D721Med (cell line): ENCODE measurements around the gene SHANK1.

ENCODE experiments used
- DNase-seq: peaks from one replicate; pipeline ENCODE4 v3.0.0; 2011; ENCODE audit warnings: low spot score; ENCODE audit not compliant: insufficient read length
- FAIRE-seq: peaks from 2 replicates; lab custom pipeline; 2011; peaks lifted over from hg19 to GRCh38; lab: Jason Lieb, UNC
- TF ChIP-seq, protein P1 (sequence below): IDR thresholded peaks from 2 replicates; pipeline ENCODE4 v1.5.1; 2012; ENCODE audit warnings: mild to moderate bottlenecking, control low read depth; ENCODE audit not compliant: insufficient read depth; ENCODE audit errors: missing control alignments

The SHANK1 gene

GRCh38 chr19:50636317-50637085 lies 83.1 kb downstream of the SHANK1 start:
- DNase-seq (no peak), FAIRE-seq (no peak)
- TF ChIP-seq, protein P1, sequence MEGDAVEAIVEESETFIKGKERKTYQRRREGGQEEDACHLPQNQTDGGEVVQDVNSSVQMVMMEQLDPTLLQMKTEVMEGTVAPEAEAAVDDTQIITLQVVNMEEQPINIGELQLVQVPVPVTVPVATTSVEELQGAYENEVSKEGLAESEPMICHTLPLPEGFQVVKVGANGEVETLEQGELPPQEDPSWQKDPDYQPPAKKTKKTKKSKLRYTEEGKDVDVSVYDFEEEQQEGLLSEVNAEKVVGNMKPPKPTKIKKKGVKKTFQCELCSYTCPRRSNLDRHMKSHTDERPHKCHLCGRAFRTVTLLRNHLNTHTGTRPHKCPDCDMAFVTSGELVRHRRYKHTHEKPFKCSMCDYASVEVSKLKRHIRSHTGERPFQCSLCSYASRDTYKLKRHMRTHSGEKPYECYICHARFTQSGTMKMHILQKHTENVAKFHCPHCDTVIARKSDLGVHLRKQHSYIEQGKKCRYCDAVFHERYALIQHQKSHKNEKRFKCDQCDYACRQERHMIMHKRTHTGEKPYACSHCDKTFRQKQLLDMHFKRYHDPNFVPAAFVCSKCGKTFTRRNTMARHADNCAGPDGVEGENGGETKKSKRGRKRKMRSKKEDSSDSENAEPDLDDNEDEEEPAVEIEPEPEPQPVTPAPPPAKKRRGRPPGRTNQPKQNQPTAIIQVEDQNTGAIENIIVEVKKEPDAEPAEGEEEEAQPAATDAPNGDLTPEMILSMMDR: no peak

DNA sequence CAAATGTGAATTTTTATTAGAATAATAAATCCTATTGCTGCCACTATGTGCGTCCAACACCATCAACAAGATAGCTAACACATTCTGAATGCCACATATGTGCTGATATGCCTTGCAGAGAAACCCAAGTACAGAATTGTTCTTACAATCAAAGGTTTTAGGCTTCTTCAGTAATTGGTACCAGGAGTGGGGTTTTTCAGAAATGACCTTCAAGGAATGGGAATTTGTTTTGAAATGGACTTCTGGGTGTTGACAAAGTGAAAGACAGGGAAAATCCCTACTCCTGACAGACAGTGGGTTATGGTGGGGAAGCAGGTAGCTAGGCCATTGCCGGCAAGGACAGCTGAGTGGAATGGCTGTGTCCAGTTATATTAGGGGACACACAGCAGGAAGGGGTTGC lies 85.6 kb downstream of the SHANK1 start:
- DNase-seq (no peak), FAIRE-seq (no peak)
- TF ChIP-seq, protein P1: no peak

DNA sequence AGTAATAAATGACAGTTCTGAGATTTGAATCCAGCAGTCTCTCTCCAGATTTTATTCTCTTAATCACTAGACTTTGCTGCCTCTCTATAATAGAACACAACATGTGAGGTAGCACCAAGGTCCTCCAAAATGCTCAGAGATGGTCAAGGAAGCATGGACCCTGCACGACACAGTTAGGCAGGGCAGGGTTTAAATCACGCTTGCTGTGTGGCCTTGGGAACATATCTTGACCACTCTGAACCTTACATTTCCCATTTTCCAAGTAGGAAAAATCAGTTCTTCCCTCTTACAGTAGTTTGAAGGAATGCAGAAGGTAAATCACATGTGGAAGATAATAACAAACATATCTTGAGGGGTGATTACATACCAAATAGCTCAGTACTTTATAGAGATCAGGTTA lies 86.2 kb downstream of the SHANK1 start:
- TF ChIP-seq, protein P1: no peak
- DNase-seq (no peak), FAIRE-seq (no peak)

- FAIRE-seq (no peak), DNase-seq (no peak)
- TF ChIP-seq, protein P1: no peak
These were observed 87.3 kb downstream of the SHANK1 start for GRCh38 chr19:50632151-50632835.

- DNase-seq (no peak), FAIRE-seq (no peak)
- TF ChIP-seq, protein P1: no peak
These were observed 89.8 kb downstream of the SHANK1 start for GRCh38 chr19:50629801-50630200.

DNA sequence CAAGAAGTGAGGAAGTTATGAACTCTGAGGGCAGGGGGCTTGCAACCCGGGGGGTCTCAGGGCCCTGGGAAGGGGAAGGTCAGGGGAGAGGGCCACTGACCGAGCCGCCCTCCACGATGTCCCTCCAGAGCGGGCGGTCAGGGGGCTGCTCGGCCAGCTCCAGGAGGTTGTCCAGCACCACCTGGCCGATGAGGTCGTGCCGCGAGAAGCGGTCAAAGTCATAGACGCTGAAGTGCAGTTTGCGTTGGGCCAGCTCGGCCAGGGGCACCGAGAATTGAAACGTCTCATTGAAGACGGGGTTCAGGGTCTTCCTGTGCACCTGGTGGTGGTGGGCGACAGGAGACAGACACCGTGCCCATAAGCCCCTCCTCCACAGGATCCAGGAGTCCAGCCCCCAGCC lies 90.4 kb downstream of the SHANK1 start:
- FAIRE-seq (no peak), DNase-seq (no peak)
- TF ChIP-seq, protein P1: no peak

- TF ChIP-seq, protein P1: no peak
- DNase-seq (no peak), FAIRE-seq (no peak)
These were observed 91.1 kb downstream of the SHANK1 start for GRCh38 chr19:50628551-50628950.
